ENCODE measurements around the gene LPIN2.

- TF ChIP-seq, protein P1, sequence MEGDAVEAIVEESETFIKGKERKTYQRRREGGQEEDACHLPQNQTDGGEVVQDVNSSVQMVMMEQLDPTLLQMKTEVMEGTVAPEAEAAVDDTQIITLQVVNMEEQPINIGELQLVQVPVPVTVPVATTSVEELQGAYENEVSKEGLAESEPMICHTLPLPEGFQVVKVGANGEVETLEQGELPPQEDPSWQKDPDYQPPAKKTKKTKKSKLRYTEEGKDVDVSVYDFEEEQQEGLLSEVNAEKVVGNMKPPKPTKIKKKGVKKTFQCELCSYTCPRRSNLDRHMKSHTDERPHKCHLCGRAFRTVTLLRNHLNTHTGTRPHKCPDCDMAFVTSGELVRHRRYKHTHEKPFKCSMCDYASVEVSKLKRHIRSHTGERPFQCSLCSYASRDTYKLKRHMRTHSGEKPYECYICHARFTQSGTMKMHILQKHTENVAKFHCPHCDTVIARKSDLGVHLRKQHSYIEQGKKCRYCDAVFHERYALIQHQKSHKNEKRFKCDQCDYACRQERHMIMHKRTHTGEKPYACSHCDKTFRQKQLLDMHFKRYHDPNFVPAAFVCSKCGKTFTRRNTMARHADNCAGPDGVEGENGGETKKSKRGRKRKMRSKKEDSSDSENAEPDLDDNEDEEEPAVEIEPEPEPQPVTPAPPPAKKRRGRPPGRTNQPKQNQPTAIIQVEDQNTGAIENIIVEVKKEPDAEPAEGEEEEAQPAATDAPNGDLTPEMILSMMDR (IDR thresholded peaks at IDR 0.05) = no peak
- TF ChIP-seq EP300 (IDR thresholded peaks at IDR 0.05) (no peak), POLR2AphosphoS5 (IDR thresholded peaks at IDR 0.05) (no peak)
Measured at GRCh38 chr18:3029215-3029952, 16.4 kb upstream of the LPIN2 start.

Data from gastroesophageal sphincter (tissue), 3 donors.